Testis (tissue), 3 donors: Measurements from ENCODE around the gene LRMDA. TPM values are rescaled to one million over a fixed set of nuclear protein-coding genes. Genes with fewer than 3 reads are reported as not detected.

Source experiments
- DNase-seq: peaks from one replicate; pipeline ENCODE4 v3.0.0-alpha.2; 2019
- H3K27ac ChIP-seq, 2 donors: fragments of 200-600 bp; sonication (generic); one replicate each; pipeline ENCODE4 v1.5.1; 2019
- H3K27me3 ChIP-seq: fragments of 200-600 bp; sonication (generic); one replicate; pipeline ENCODE4 v1.5.1; 2019
- H3K36me3 ChIP-seq: fragments of 200-600 bp; sonication (generic); one replicate; pipeline ENCODE4 v1.5.1; 2017; ENCODE audit warnings: low read depth; ENCODE audit errors: missing control alignments
- H3K4me1 ChIP-seq: fragments of 200-600 bp; sonication (generic); one replicate; pipeline ENCODE4 v1.5.1; 2019
- H3K4me3 ChIP-seq, 2 donors: fragments of 200-600 bp; sonication (generic); one replicate each; pipeline ENCODE4 v1.5.1; 2017 to 2019
- H3K9me3 ChIP-seq: fragments of 200-600 bp; sonication (generic); one replicate; pipeline ENCODE4 v1.5.1; 2017
- POLR2A ChIP-seq: fragments of 450-650 bp; IDR thresholded peaks from one replicate; pipeline ENCODE4 v1.6.1; 2017; ENCODE audit warnings: antibody characterized with exemption, mild to moderate bottlenecking, moderate library complexity
- WGBS, 2 donors: methylation state at CpG; one replicate each; pipeline ENCODE4 v1.1.5; 2018; 5-methylcytosine and 5-hydroxymethylcytosine counted together
- intact Hi-C: fragments of 100-400 bp; cut with DNase I; formaldehyde crosslinking; loops from one replicate; pipeline ENCODE4 v1.15.1; 2023; ENCODE audit warnings: low total_unique reads
- polyA plus RNA-seq: library from polyadenylated mRNA; stranded (reverse); fragments of 350-450 nt; fragmentation: Illumina TruSeq; extraction: RNeasy Lipid Tissue Mini Kit (QIAGEN cat#74804); gene quantifications from one replicate; pipeline ENCODE4 v1.2.3, GENCODE V29; 2014; ENCODE audit warnings: low read depth, low replicate concordance; ENCODE audit not compliant: insufficient read depth
- total RNA-seq, 2 donors: library from RNA; depleted of rRNA; stranded (reverse); fragments of >200 nt; gene quantifications; one replicate each; pipeline ENCODE4 v1.2.3, GENCODE V29; 2016
- TF ChIP-seq, protein P1 (sequence below), 3 experiments: fragments of 450-650 bp in 2 of 3; fragments of 200-600 bp in 1 of 3; sonication (generic) in 1 of 3; IDR thresholded peaks; one replicate each; pipeline ENCODE4 v1.5.1; 2016 to 2019; ENCODE audit warnings: antibody characterized with exemption in 3 of 3, mild to moderate bottlenecking in 2 of 3, moderate library complexity in 1 of 3

The LRMDA gene
- total and polyA plus RNA-seq, 3 donors from 2014 or later, result 7.6 to 13.8 (median 10.6) TPM

DNA sequence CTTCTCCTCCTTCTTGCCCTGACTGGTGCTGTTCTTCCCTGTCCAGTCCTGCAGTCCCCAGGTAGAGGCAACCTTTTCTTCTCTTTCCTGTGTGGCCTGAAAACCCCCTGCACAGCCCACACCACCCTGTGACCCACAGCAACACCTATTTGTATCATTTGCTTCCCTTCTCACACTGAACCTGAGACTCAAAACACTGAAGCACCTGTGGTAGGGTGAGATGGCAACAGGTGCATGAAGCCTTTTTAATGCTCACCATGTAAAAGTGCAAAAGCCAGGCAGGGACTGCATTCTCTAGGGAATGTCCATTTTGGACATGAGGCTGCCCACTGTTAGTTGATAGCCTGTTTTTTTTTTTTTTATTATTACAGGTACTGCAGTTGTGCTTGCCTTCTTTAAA, 71.4 kb downstream of the LRMDA start:
- no peaks in the 10 kb centered on the region for H3K9me3 ChIP-seq
- no peaks in the 10 kb centered on the region for H3K27me3 ChIP-seq
- H3K4me3 ChIP-seq, result no peak overlapping the region
- no peak for DNase-seq
- no peak for TF ChIP-seq POLR2A
- TF ChIP-seq, protein P1, sequence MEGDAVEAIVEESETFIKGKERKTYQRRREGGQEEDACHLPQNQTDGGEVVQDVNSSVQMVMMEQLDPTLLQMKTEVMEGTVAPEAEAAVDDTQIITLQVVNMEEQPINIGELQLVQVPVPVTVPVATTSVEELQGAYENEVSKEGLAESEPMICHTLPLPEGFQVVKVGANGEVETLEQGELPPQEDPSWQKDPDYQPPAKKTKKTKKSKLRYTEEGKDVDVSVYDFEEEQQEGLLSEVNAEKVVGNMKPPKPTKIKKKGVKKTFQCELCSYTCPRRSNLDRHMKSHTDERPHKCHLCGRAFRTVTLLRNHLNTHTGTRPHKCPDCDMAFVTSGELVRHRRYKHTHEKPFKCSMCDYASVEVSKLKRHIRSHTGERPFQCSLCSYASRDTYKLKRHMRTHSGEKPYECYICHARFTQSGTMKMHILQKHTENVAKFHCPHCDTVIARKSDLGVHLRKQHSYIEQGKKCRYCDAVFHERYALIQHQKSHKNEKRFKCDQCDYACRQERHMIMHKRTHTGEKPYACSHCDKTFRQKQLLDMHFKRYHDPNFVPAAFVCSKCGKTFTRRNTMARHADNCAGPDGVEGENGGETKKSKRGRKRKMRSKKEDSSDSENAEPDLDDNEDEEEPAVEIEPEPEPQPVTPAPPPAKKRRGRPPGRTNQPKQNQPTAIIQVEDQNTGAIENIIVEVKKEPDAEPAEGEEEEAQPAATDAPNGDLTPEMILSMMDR (IDR thresholded peaks at IDR 0.05), result no peak
- no peak overlapping the region for H3K27ac ChIP-seq
- H3K4me1 ChIP-seq, result no peaks in the 10 kb centered on the region
- H3K36me3 ChIP-seq, result no peaks in the 10 kb centered on the region
- intact Hi-C loops, result no loop called here

DNA sequence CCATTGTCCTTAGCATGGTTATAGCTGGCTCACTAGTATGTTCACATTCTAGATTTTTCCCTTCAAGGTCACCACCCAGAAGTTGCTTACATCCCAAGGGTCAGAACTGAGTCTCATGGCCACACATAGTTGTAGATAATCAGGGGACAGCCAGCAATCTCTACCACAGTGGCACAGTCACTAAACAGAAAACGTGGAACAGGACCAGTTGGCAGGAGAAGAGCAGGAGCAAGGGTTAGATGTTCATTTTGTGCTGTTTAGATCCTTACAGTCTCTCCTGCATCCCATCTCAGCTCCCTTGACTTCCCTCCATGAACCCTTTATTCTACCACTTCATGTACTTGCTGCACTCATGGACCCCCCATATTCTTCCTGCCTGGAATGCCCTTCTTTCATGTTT, 73.9 kb downstream of the LRMDA start:
- WGBS, 2 donors, result 65 to 80% methylated on average over 1 of the region's 1 CpG
- H3K36me3 ChIP-seq, result no peaks in the 10 kb centered on the region
- H3K4me1 ChIP-seq, result no peaks in the 10 kb centered on the region
- H3K27me3 ChIP-seq, result no peaks in the 10 kb centered on the region
- no peak overlapping the region for H3K4me3 ChIP-seq
- H3K27ac ChIP-seq, result no peak overlapping the region
- DNase-seq, result no peak
- TF ChIP-seq POLR2A, result no peak
- TF ChIP-seq, protein P1 (IDR thresholded peaks at IDR 0.05), result no peak
- no peaks in the 10 kb centered on the region for H3K9me3 ChIP-seq
- intact Hi-C loops, result no loop called here

- Histone ChIP-seq H3K9me3 (no peaks in the 10 kb centered on the region), H3K36me3 (no peaks in the 10 kb centered on the region), H3K27ac (no peak overlapping the region), H3K27me3 (no peaks in the 10 kb centered on the region), H3K4me3 (no peak overlapping the region), H3K4me1 (no peaks in the 10 kb centered on the region)
- intact Hi-C loops, result no loop called here
- 64 to 74% methylated on average over 3 of the region's 3 CpGs for WGBS, 2 donors
- TF ChIP-seq, protein P1 (IDR thresholded peaks at IDR 0.05), result no peak
- TF ChIP-seq POLR2A, result no peak
- DNase-seq, result no peak
Measured at GRCh38 chr10:75505840-75506506, 74.5 kb downstream of the LRMDA start.

DNA sequence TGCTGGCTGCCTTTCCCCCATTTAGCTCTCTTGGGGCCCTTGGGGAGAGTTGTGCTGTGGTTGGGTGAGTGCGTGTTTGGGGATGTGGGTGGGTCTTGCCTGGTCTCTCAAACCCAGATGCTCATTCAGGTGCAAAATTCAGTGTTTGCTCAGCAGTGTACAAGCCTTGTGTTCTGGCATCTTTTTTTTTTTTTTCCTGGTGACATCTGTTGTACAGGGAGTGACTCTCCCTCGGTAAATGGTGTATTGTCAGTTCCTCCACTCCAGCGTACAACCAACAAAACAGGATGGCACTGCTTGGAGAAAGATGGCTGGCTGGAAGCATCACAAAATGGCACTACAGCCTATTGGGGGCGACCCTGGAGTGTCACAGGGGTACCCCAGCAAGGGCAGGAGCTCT, 75.5 kb downstream of the LRMDA start:
- 91 to 96% methylated on average over 4 of the region's 4 CpGs for WGBS, 2 donors
- no peak overlapping the region for H3K27ac ChIP-seq
- no peaks in the 10 kb centered on the region for H3K36me3 ChIP-seq
- no peaks in the 10 kb centered on the region for H3K9me3 ChIP-seq
- no peak for TF ChIP-seq POLR2A
- TF ChIP-seq, protein P1 (IDR thresholded peaks at IDR 0.05), result no peak
- no peaks in the 10 kb centered on the region for H3K27me3 ChIP-seq
- no peak for DNase-seq
- intact Hi-C loops, result no loop called here
- H3K4me3 ChIP-seq, result no peak overlapping the region
- H3K4me1 ChIP-seq, result no peaks in the 10 kb centered on the region

GRCh38 chr10:75507469-75507868, 76.0 kb downstream of the LRMDA start:
- Histone ChIP-seq H3K27ac (no peak overlapping the region), H3K4me1 (no peaks in the 10 kb centered on the region), H3K4me3 (no peak overlapping the region), H3K27me3 (no peaks in the 10 kb centered on the region), H3K9me3 (no peaks in the 10 kb centered on the region), H3K36me3 (no peaks in the 10 kb centered on the region)
- TF ChIP-seq, protein P1 (IDR thresholded peaks at IDR 0.05), result no peak
- TF ChIP-seq POLR2A, result no peak
- intact Hi-C loops, result no loop called here
- 82 to 86% methylated on average over 3 of the region's 3 CpGs for WGBS, 2 donors
- no peak for DNase-seq
